Inflammatory macrophage treated with lipopolysaccharide for 1 hour (primary cell): ENCODE results near the gene MYLK2.
A peak's percentile ranks its signal among the peaks of the same experiment; 100 is the strongest.
"Not testable (repeated sequence)": the region's sequence is repeated elsewhere in the genome, so short reads cannot be mapped to it uniquely, and the experiment has no call there.

ENCODE experiments used
- DNase-seq, 2 donors: peaks; one replicate each; pipeline ENCODE4 v3.0.0-alpha.2; 2020 to 2022

The MYLK2 gene

GRCh38 chr20:31819083-31819784, at the start of gene MYLK2:
MYLK2 (plus strand) TSS chr20:31819356; CDS start chr20:31819581, 225 bp downstream.
- DNase-seq: no peak

- DNase-seq: no peak
These were observed 49.5 kb upstream of the MYLK2 start for GRCh38 chr20:31769681-31770080.

- DNase-seq: no peak
These were observed 48.9 kb upstream of the MYLK2 start for GRCh38 chr20:31770243-31770642.

- no peak for DNase-seq
These were observed 44.7 kb upstream of the MYLK2 start for GRCh38 chr20:31774408-31774807.

GRCh38 chr20:31780839-31781238, 38.3 kb upstream of the MYLK2 start:
- DNase-seq: no peak

DNA sequence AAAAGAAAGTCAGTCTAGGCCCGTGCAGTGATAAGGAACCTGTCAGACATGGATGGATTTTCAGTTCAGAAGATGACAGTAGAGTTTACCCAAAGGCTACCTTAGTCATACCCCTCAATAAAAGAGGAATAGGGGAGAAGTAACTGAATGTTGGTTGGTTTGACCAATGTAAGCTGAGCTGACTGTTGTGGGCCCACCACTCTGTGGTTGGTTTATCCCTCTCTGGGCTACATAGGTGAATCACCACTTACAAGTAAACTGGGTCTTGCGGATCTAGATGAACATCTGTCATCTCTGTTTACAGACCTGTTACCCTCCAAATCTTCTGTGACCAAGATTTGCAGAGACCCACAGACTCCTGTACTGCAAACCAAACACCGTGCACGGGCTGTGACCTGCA, 37.2 kb upstream of the MYLK2 start:
- DNase-seq: no peak

DNA sequence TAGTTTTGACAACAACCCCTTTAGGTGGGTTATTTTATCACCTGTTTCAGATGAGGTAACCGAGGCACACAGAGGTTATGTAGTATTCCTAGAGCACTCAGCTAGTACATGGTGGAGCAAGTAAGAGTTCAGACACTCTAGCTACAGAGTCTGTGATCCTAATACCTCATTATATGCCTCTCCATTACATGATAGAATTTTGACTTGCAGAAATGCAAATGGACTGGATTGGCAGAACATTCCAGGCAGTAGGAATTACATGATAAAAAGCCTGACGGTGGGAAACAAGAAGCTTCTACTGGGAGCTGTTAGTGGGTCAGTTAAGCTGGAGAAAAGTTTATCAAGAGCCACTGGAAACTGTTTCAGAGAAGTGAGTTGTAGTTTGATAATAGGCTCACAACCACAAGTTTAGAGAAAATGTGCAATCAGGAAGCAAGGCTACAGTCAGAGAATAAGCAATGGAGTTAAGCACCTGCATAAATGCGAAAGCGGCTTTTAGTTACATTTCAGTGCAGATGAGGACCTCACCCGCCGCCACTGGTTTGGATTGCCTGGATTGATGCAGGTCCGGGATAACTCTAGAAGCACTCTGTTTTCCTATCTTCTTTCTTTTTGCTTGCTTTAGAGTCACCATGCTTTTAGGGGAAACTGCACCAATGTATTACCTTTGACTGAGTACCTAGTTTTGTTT, 34.7 kb upstream of the MYLK2 start:
- no peak for DNase-seq

DNA sequence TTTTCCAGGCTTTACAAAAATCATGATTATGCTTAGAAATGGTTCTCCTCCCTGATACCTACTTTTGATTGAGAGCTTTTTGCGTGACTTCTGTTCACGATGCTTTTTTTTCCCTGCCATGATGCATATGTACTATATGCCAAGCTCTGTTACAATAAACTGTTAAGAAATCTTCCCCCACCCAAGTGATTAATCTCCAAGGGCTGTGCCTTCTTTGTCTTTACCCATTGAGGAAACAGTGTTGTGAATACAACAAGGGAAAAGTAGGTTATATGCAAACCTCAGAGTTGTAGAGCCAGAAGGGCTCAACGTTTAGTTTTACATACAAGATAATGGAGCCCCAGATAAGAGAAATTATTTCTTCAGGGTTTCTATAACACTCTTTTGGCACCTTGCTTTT, 34.1 kb upstream of the MYLK2 start:
- no peak for DNase-seq

GRCh38 chr20:31788578-31788977, 30.6 kb upstream of the MYLK2 start:
- DNase-seq: no peak

GRCh38 chr20:31790401-31790800, 28.8 kb upstream of the MYLK2 start:
- no peak for DNase-seq

DNA sequence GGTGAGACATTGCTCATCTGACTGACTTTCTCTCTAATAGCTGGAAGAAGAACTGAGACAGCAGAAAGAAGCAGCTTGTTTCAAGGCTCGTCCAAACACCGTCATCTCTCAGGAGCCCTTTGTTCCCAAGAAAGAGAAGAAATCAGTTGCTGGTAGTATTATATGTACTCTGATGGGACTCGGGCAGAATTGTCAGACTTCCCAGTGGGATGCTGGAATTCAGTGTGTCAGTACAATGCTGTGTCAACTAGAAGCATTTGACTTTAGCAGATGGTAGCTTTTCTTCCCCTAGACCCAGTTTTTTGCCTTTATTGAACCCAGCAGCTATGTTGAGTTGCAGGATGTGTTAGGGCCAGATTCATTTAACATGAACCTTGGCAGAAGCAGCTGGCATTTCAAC, 21.8 kb upstream of the MYLK2 start:
- no peak for DNase-seq

DNA sequence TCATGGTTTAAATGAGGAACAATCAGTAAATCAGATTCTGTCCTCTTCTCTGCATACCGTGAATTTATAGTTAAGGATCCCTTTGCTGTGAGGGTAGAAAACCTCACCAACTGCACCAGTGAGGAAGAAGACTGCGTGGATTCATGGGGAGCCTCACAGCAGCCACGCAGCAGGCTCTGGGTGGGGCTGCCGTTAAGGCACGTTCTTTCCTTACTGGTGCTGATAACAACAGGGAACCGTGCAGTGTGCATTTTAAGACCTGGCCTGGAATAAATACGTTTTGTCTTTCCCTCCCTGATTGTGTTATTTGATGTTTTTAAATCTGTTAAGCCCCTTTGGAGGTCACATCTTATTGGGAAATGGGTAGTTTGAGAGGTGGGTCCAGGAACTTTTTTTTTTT, 17.6 kb upstream of the MYLK2 start:
- no peak for DNase-seq

GRCh38 chr20:31803552-31804291, 15.4 kb upstream of the MYLK2 start:
- no peak for DNase-seq

GRCh38 chr20:31806564-31807355, 12.4 kb upstream of the MYLK2 start:
- peak; percentile 24 to 27 for DNase-seq

DNA sequence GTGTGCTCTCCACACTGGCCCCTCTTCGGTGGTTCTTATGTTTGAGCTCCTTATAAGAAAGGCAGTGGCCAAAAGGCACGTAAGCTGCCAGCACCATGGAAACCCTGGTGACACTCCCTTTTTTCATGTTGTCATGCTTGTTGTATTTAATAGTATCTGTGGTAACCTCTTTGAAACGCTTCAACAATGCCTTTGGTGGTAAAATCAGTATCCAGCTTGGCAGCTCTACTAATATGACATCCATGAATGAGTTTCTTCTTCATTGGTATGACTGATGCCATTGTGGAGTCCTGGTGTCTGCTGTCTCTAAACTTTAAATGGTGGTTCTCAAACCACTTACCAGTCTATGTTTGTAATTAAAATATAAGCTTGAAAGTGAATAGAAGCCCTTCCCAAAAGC, 10.7 kb upstream of the MYLK2 start:
- DNase-seq: no peak

DNA sequence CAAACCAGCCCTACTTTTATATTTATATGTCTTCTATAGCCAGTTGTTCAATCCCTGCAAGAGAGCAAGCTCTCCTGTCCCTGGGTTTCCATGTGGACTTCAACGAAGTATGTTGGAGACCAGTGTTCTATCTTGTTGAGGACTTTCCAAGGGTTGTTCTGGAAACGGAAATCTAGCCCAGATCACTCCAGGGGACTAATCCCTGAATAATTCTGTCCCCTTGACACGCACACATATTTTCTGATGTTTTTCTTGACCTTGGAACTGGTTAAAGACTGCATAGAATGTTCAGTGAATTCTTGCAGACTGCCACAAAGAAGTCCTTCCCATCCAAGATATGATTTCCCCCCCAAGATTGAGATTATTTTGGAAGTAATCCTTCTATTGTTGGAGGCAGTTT, 9.5 kb upstream of the MYLK2 start:
- no peak for DNase-seq

DNA sequence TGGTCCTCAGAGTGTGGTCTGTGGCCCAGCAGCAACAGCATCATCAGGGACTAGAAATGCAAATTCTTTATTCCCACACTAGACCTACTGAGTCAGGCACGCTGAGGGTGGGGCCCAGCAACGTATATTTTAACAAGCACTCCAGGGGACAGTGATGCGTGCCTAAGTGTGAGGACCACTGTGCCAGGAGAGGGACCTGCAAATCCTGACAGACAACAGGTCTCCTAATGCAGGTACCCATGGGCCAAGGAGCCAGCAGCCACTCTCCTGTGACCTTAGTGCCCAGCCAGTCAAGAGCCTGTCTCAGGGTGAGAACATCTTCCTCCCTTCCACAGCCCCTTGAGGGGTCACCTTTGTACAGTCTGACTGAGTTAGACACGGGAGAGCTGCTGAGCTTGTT, 8.0 kb upstream of the MYLK2 start:
- no peak for DNase-seq

- no peak for DNase-seq
These were observed 7.1 kb upstream of the MYLK2 start for GRCh38 chr20:31811796-31812728.

- DNase-seq: no peak
These were observed 5.5 kb upstream of the MYLK2 start for GRCh38 chr20:31813611-31814010.

GRCh38 chr20:31814142-31814541, 5.0 kb upstream of the MYLK2 start:
- not testable (repeated sequence) for DNase-seq

DNA sequence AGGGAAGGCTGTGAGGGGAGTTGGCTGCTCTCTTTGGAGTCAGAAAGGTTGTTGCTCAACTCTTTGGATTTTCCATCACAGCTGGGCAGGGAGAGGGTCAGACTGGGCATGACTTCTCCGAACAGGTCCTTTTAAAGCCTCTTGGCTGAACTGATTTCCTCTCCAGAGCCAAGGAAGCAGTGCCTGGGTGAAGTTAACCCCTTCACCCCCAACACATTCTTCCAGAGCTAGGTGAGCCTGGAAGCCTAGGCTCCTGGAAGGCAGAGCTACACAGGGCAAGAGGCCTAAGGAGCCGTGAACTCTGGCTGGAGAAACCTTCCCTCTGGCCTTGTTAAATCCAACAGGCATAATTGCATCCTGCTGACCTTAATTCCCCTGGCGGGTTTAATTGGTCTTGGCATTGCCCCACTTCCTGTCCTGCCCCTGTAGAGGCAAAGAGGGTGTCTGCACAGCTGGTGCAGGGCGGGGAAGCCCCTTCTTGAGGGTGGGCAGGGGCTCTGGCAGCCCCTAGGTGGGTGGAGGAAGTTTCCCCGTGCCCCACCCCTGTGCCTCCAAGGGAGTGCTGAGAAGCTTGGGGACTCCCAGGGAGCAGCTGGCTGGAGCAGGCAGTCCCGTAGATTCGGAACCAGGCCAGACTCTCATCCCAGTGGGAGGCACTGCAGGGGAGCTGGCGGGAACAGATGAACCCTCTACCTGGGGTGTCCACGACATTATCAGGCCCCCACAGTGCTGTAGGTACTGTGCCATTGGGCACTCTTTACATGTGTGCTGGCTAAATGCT, 3.6 kb upstream of the MYLK2 start:
- no peak for DNase-seq
